SK-N-SH treated with all-trans-retinoic acid at 6 μM for 48 hours (cell line): ENCODE data around the gene TRMT10A.

Experiments
- POU6F1 ChIP-seq: fragments of 250-450 bp; sonication (Bioruptor Pico); IDR thresholded peaks from 2 replicates; pipeline ENCODE4 v1.8.0; 2021; ENCODE audit warnings: low read depth, mild to moderate bottlenecking, moderate library complexity, borderline replicate concordance
- ZNF565 ChIP-seq: fragments of 450-650 bp; formaldehyde crosslinking; conservative IDR thresholded peaks from 2 replicates; pipeline ENCODE4 v1.5.0; 2020; ENCODE audit warnings: low read depth, mild to moderate bottlenecking, moderate library complexity

- TF ChIP-seq POU6F1 (CRISPR knock-in tag) (no peak), ZNF565 (CRISPR knock-in tag) (no peak)
Measured at GRCh38 chr4:99587803-99588202, 24.0 kb upstream of the TRMT10A start.
